HG03097 (cell line): ENCODE data around the gene KLK15.

ENCODE experiments used
- ATAC-seq: cut with Tn5 transposase; IDR thresholded peaks from one replicate; pipeline ENCODE4 v1.9.1; 2021; ENCODE audit not compliant: unreplicated experiment, low FRiP score

The KLK15 gene

DNA sequence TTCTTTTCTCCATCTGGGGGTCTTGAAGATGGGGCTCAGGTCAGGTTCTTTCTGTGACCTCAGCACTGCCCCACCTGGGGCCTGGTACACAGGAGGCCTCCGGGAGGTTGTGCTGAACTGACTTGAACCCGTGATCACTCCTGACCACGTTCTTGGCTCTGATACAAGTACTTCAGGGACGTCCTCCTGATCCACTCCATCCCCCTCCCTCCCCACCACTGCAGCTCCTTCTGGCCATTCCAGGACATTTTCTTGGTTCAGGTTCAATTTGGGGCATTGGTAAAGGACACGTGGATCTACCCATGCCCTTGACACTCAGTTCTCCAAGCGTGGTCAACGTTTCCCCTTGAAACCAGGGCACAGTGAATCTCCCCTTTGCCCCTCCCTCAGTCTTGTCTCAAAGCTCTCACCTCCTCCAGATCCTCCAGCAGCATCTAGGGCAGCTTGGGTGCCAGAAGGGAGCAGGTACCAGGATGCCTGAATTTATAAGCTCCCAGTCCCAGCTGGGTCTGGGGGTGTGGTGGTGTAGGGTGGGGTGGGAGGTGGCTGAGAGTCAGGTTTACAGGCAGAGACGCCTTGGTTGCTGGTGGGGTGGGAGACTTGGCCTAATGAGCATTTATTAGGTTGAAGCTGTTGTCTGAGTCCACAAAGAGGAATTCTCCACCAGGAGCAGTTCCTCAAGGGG lies at the start of gene KLK15:
KLK15 (minus strand) TSS at position 458 of the 685 bp plus-strand sequence. CDS start 2,082 bp downstream, outside the sequence.
- ATAC-seq: no peak

- no peak for ATAC-seq
Measured at GRCh38 chr19:50882188-50882587, 48.8 kb upstream of the KLK15 start.

DNA sequence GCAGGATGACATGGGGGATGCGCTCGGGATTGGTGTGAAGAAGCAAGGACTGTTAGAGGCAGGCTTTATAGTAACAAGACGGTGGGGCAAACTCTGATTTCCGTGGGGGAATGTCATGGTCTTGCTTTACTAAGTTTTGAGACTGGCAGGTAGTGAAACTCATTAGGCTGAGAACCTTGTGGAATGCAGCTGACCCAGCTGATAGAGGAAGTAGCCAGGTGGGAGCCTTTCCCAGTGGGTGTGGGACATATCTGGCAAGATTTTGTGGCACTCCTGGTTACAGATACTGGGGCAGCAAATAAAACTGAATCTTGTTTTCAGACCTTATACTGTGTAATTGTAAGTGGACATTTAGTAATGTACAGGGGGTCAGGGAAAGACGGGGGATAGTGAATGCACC lies 46.9 kb upstream of the KLK15 start:
- no peak for ATAC-seq

GRCh38 chr19:50878851-50879250 lies 45.5 kb upstream of the KLK15 start:
- ATAC-seq: no peak

GRCh38 chr19:50877338-50877737 lies 44.0 kb upstream of the KLK15 start:
- no peak for ATAC-seq

- no peak for ATAC-seq
Measured at GRCh38 chr19:50876456-50876855, 43.1 kb upstream of the KLK15 start.

GRCh38 chr19:50875795-50876422 lies 42.5 kb upstream of the KLK15 start:
- no peak for ATAC-seq

GRCh38 chr19:50874211-50874610 lies 40.8 kb upstream of the KLK15 start:
- ATAC-seq: no peak

GRCh38 chr19:50873056-50873455 lies 39.7 kb upstream of the KLK15 start, which contains the start of gene KLK2:
Gene KLK2 (plus strand): TSS chr19:50873439. CDS start chr19:50873474, 35 bp downstream.
- ATAC-seq: no peak

- ATAC-seq: no peak
Measured at GRCh38 chr19:50870417-50871089, 37.2 kb upstream of the KLK15 start.

DNA sequence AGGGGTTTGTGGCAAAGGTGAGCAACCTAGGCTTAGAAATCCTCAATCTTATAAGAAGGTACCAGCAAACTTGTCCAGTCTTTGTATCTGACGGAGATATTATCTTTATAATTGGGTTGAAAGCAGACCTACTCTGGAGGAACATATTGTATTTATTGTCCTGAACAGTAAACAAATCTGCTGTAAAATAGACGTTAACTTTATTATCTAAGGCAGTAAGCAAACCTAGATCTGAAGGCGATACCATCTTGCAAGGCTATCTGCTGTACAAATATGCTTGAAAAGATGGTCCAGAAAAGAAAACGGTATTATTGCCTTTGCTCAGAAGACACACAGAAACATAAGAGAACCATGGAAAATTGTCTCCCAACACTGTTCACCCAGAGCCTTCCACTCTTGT lies 36.1 kb upstream of the KLK15 start:
- no peak for ATAC-seq

GRCh38 chr19:50861496-50862286 lies 28.3 kb upstream of the KLK15 start:
- ATAC-seq: no peak

DNA sequence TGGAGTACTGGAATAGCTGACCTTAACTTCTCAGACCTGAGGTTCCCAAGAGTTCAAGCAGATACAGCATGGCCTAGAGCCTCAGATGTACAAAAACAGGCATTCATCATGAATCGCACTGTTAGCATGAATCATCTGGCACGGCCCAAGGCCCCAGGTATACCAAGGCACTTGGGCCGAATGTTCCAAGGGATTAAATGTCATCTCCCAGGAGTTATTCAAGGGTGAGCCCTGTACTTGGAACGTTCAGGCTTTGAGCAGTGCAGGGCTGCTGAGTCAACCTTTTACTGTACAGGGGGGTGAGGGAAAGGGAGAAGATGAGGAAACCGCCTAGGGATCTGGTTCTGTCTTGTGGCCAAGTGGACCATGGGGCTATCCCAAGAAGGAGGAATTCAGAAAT lies 27.6 kb upstream of the KLK15 start:
- no peak for ATAC-seq

DNA sequence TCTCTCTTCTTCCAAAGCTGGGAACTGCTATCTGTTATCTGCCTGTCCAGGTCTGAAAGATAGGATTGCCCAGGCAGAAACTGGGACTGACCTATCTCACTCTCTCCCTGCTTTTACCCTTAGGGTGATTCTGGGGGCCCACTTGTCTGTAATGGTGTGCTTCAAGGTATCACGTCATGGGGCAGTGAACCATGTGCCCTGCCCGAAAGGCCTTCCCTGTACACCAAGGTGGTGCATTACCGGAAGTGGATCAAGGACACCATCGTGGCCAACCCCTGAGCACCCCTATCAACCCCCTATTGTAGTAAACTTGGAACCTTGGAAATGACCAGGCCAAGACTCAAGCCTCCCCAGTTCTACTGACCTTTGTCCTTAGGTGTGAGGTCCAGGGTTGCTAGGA lies 26.5 kb upstream of the KLK15 start:
- no peak for ATAC-seq

DNA sequence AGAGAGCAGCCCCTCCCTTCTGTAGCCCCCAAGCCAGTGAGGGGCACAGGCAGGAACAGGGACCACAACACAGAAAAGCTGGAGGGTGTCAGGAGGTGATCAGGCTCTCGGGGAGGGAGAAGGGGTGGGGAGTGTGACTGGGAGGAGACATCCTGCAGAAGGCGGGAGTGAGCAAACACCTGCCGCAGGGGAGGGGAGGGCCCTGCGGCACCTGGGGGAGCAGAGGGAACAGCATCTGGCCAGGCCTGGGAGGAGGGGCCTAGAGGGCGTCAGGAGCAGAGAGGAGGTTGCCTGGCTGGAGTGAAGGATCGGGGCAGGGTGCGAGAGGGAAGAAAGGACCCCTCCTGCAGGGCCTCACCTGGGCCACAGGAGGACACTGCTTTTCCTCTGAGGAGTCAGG lies 25.5 kb upstream of the KLK15 start:
- no peak for ATAC-seq

DNA sequence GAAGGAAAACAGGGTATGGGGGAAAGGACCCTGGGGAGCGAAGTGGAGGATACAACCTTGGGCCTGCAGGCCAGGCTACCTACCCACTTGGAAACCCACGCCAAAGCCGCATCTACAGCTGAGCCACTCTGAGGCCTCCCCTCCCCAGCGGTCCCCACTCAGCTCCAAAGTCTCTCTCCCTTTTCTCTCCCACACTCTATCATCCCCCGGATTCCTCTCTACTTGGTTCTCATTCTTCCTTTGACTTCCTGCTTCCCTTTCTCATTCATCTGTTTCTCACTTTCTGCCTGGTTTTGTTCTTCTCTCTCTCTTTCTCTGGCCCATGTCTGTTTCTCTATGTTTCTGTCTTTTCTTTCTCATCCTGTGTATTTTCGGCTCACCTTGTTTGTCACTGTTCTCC lies 24.0 kb upstream of the KLK15 start:
- no peak for ATAC-seq

GRCh38 chr19:50854636-50855410 lies 21.4 kb upstream of the KLK15 start, which contains the start of gene KLK3:
Gene KLK3 (plus strand): TSS chr19:50854915. CDS start chr19:50854956, 41 bp downstream.
- ATAC-seq: no peak

GRCh38 chr19:50851620-50852019 lies 18.2 kb upstream of the KLK15 start:
- ATAC-seq: no peak

DNA sequence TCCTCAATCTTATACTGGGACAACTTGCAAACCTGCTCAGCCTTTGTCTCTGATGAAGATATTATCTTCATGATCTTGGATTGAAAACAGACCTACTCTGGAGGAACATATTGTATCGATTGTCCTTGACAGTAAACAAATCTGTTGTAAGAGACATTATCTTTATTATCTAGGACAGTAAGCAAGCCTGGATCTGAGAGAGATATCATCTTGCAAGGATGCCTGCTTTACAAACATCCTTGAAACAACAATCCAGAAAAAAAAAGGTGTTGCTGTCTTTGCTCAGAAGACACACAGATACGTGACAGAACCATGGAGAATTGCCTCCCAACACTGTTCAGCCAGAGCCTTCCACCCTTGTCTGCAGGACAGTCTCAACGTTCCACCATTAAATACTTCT lies 17.4 kb upstream of the KLK15 start:
- ATAC-seq: no peak

DNA sequence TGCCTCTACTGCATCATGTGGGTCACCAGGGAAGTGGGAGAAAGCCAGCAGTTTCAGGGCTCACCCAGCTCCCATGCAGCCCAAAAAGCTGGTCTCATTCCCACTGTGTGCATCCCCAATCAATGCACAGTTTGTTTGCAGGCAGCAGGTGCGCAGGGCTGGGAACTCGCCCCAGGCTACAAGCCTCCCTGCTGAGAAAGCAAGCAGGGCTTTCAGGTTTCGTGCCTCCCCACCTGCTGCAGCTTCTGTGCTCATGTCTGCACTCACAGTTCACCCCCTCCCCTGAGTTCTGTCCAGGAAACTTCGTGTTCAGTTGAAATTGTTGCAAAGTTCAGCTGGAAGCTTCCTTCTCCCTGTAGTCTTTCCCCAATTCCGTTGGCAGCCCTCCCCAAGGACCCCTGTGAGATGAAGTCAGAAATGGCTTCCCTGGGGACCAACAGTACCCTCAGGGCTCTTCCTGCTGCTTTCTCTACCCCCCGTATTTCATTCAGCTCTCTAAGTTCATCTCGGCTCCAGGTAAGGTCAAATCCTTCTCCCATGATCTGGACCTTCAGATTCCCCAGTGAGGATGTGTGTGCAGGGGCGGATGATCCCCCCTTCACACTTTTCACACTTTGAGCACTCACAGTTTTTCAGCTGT lies 11.0 kb upstream of the KLK15 start:
- ATAC-seq: no peak
